ENCODE measurements around the gene AK1.

Gene AK1

GRCh38 chr9:127907867-127908659 lies 30.6 kb upstream of the AK1 start:
- no peak for DNase-seq

- no peak for DNase-seq
Observed at GRCh38 chr9:127905788-127906191, 28.3 kb upstream of the AK1 start.

- DNase-seq: no peak
Observed at GRCh38 chr9:127905004-127905728, 27.7 kb upstream of the AK1 start.

- no peak for DNase-seq
Observed at GRCh38 chr9:127904561-127905003, 27.1 kb upstream of the AK1 start.

- DNase-seq: no peak
Observed at GRCh38 chr9:127903557-127904475, 26.3 kb upstream of the AK1 start.

- no peak for DNase-seq
Observed at GRCh38 chr9:127899128-127899943, 21.9 kb upstream of the AK1 start, which contains the start of gene ST6GALNAC6. ST6GALNAC6 (minus strand) TSS chr9:127899603; CDS start chr9:127897981, 1,622 bp downstream.

- no peak for DNase-seq
Observed at GRCh38 chr9:127898433-127899127, 21.1 kb upstream of the AK1 start.

GRCh38 chr9:127897193-127897692 lies 19.8 kb upstream of the AK1 start:
- no peak for DNase-seq

GRCh38 chr9:127896395-127897192 lies 19.1 kb upstream of the AK1 start:
- no peak for DNase-seq

GRCh38 chr9:127895811-127896210 lies 18.3 kb upstream of the AK1 start:
- DNase-seq: no peak

GRCh38 chr9:127893392-127893791 lies 15.9 kb upstream of the AK1 start:
- DNase-seq: no peak

GRCh38 chr9:127892831-127893230 lies 15.4 kb upstream of the AK1 start:
- no peak for DNase-seq

GRCh38 chr9:127890053-127890452 lies 12.6 kb upstream of the AK1 start:
- DNase-seq: no peak

GRCh38 chr9:127887792-127888191 lies 10.3 kb upstream of the AK1 start:
- no peak for DNase-seq

GRCh38 chr9:127886401-127886972 lies 9.0 kb upstream of the AK1 start:
- no peak for DNase-seq

GRCh38 chr9:127885508-127886281 lies 8.2 kb upstream of the AK1 start:
- no peak for DNase-seq

GRCh38 chr9:127884976-127885490 lies 7.6 kb upstream of the AK1 start:
- DNase-seq: no peak

- no peak for DNase-seq
Observed at GRCh38 chr9:127884427-127884911, 7.0 kb upstream of the AK1 start.

- no peak for DNase-seq
Observed at GRCh38 chr9:127883959-127884358, 6.5 kb upstream of the AK1 start.

Measured in cortex of kidney (tissue), 1 donor.